ENCODE measurements around the gene FOSL1.

- TF ChIP-seq CTCF (conservative IDR thresholded peaks at IDR 0.05 in 1 of 2, IDR thresholded peaks at IDR 0.05 in 1 of 2; ENCODE audit: low read depth in 1 of 2, low read length in 2 of 2) (peak in 1 of 2 donors; percentile 5), EZH2 (IDR thresholded peaks at IDR 0.05; ENCODE audit: low read length, missing control alignments) (no peak)
Observed at GRCh38 chr11:65931773-65932557, 31.8 kb upstream of the FOSL1 start.
